ENCODE measurements around the gene CT45A8. TPM values are rescaled to one million over a fixed set of nuclear protein-coding genes. Genes with fewer than 3 reads are reported as not detected.
"Not testable (repeated sequence)": the region's sequence is repeated elsewhere in the genome, so short reads cannot be mapped to it uniquely, and the experiment has no call there.

Gene CT45A8
- not detected for total RNA-seq
- long read RNA-seq, result 0 reads

DNA sequence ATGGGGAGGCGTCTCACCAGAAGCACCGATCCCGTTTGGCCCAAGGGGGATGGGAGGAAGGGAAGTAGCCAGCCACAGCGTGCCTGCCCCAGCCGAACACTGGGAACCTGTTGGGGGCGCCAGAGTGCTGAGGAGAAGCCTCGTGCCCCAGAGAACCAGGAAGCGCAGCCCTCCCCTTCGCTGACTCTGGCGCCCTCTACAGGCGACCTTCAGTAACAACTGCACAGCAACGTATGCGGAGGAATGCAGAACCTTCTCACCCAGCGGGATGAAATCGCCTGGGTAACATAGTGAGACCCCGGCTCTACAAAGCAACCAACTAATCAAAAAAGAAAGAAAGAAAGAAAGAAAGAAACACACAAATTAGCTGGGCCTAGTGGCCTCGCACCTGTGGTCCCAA is at the start of gene CT45A8:
CT45A8 (minus strand) TSS at position 101 of the 400 bp plus-strand sequence. CDS start 3,755 bp downstream, outside the sequence.
- intact Hi-C loops (cut with DNase I); H3K4me3 ChIP-seq; H3K4me1 ChIP-seq; ATAC-seq; H3K27me3 ChIP-seq (ENCODE audit: low read depth); H3K27ac ChIP-seq; H3K9me3 ChIP-seq; H3K36me3 ChIP-seq; DNase-seq: not testable (repeated sequence)

GRCh38 chrX:135893294-135893817 is 39.0 kb upstream of the CT45A8 start, which contains the start of the genes CT45A10 and SAGE1:
CT45A10 (minus strand) TSS chrX:135893444; CDS start chrX:135885344, 8,100 bp downstream.
SAGE1 (plus strand) TSS chrX:135893716; CDS start chrX:135896243, 2,527 bp downstream.
- ATAC-seq (no peak), DNase-seq (no peak)
- Histone ChIP-seq H3K27ac (no peak within 1 kb of the TSS), H3K27me3 (ENCODE audit: low read depth) (no peaks in the 10 kb centered on the region), H3K4me1 (no peaks in the 10 kb centered on the region), H3K9me3 (no peaks in the 10 kb centered on the region), H3K4me3 (no peak within 1 kb of the TSS), H3K36me3 (no peaks in the 10 kb centered on the region)
- no peak for TF ChIP-seq CTCF (IDR thresholded peaks at IDR 0.05)
- intact Hi-C loops (cut with DNase I), result no loop called here

- no peaks in the 10 kb centered on the region for H3K9me3 ChIP-seq
- H3K27me3 ChIP-seq (ENCODE audit: low read depth), result no peaks in the 10 kb centered on the region
- TF ChIP-seq CTCF (IDR thresholded peaks at IDR 0.05), result no peak
- no peak overlapping the region for H3K4me3 ChIP-seq
- no peaks in the 10 kb centered on the region for H3K4me1 ChIP-seq
- no peak for ATAC-seq
- no peak for DNase-seq
- H3K36me3 ChIP-seq, result no peaks in the 10 kb centered on the region
- intact Hi-C loops (cut with DNase I), result no loop called here
- no peak overlapping the region for H3K27ac ChIP-seq
Observed at GRCh38 chrX:135892781-135893180, 38.4 kb upstream of the CT45A8 start.

DNA sequence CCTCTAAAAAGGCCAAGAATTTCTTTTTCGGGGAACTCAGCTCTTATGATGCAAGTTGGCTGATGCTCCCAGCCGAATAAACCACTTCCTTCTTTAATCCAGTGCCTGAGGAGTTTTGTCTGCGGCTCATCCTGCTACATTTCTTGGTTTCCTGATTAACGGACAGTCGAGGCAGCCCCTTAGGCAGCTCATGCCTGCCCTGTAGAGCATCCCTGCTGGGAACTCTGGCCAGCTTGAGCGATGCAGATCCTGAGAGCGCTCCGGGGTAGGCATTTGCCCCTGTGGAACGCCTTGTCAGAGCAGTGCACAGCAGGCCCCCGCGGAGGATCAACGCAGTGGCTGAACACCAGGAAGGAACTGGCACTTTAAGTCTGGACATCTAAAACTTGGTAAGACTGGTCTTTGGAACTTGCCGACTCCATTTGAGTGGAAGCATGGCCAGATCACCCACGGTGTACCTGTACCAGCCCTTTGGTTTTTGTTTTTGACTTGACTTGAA is 35.8 kb upstream of the CT45A8 start:
- H3K9me3 ChIP-seq, result no peaks in the 10 kb centered on the region
- TF ChIP-seq CTCF (IDR thresholded peaks at IDR 0.05), result no peak
- H3K27ac ChIP-seq, result no peak overlapping the region
- intact Hi-C loops (cut with DNase I), result no loop called here
- H3K4me1 ChIP-seq, result no peaks in the 10 kb centered on the region
- H3K36me3 ChIP-seq, result no peaks in the 10 kb centered on the region
- ATAC-seq (no peak), DNase-seq (no peak)
- no peaks in the 10 kb centered on the region for H3K27me3 ChIP-seq (ENCODE audit: low read depth)
- H3K4me3 ChIP-seq, result no peak overlapping the region

DNA sequence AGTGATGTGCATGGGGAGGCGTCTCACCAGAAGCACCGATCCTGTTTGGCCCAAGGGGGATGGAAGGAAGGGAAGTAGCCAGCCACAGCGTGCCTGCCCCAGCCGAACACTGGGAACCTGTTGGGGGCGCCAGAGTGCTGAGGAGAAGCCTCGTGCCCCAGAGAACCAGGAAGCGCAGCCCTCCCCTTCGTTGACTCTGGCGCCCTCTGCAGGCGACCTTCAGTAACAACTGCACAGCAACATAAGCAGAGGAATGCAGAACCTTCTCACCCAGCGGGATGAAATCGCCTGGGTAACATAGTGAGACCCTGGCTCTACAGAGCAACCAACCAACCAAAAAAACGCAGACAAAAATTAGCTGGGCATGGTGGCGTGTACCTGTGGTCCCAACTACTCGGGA is 34.6 kb upstream of the CT45A8 start:
- not testable (repeated sequence) for H3K27me3 ChIP-seq (ENCODE audit: low read depth); DNase-seq

DNA sequence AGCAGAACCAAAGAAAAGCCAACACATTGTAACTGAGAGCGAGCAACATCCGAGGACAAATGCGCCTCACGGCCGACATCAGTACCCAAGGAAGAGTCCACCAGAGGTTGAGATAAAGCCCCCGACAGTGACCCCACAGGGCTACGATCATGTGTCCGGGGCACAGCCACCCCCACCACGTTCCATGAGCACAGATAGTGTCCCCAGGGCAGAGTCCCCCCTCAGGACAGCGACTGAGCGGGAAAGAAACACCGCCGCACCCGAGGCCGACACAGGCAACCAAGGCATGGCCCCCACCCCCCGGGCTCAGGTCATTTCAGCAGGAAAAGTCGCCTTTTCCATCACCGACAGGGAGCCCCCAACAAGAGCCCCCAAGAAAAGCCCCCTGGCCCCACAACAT is 33.9 kb upstream of the CT45A8 start:
- intact Hi-C loops (cut with DNase I); ATAC-seq; H3K27me3 ChIP-seq (ENCODE audit: low read depth); H3K27ac ChIP-seq; H3K36me3 ChIP-seq; DNase-seq; H3K4me1 ChIP-seq; H3K4me3 ChIP-seq; H3K9me3 ChIP-seq: not testable (repeated sequence)

More for the DNA sequence above, 34.6 kb upstream of the CT45A8 start:
- H3K4me3 ChIP-seq; H3K36me3 ChIP-seq; intact Hi-C loops (cut with DNase I); H3K27ac ChIP-seq; H3K4me1 ChIP-seq; H3K9me3 ChIP-seq; ATAC-seq: not testable (repeated sequence)

DNA sequence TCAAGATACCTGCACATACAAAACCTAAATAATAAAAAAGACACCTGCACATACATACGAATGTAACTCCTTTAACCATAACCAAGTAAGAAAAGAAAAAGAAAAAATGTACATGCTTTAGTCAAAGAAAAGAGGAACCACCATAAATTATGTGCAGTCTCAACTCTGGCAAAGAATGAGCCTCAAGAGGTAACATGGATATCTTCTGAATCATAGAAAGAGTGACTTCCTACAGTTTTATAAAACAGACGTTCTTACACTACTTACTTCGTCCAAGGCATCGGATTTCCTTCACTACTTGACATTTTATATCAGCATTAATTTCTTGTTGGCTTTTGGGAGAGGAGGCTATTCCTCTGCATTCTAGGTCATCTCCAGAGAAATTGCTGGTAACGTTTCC is 28.4 kb upstream of the CT45A8 start:
- H3K4me1 ChIP-seq; H3K27me3 ChIP-seq (ENCODE audit: low read depth); H3K4me3 ChIP-seq; H3K36me3 ChIP-seq; ATAC-seq; DNase-seq; intact Hi-C loops (cut with DNase I); H3K27ac ChIP-seq; H3K9me3 ChIP-seq: not testable (repeated sequence)

DNA sequence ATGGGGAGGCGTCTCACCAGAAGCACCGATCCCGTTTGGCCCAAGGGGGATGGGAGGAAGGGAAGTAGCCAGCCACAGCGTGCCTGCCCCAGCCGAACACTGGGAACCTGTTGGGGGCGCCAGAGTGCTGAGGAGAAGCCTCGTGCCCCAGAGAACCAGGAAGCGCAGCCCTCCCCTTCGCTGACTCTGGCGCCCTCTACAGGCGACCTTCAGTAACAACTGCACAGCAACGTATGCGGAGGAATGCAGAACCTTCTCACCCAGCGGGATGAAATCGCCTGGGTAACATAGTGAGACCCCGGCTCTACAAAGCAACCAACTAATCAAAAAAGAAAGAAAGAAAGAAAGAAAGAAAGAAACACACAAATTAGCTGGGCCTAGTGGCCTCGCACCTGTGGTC is 17.4 kb upstream of the CT45A8 start, which contains the start of gene CT45A9:
CT45A9 (minus strand) TSS at position 101 of the 400 bp plus-strand sequence. CDS start 3,751 bp downstream, outside the sequence.
- DNase-seq; ATAC-seq; H3K27ac ChIP-seq; H3K4me1 ChIP-seq; intact Hi-C loops (cut with DNase I); H3K36me3 ChIP-seq; H3K9me3 ChIP-seq; H3K4me3 ChIP-seq; H3K27me3 ChIP-seq (ENCODE audit: low read depth): not testable (repeated sequence)

- H3K27ac ChIP-seq; H3K27me3 ChIP-seq (ENCODE audit: low read depth); H3K4me3 ChIP-seq; intact Hi-C loops (cut with DNase I); DNase-seq; H3K36me3 ChIP-seq; H3K9me3 ChIP-seq; H3K4me1 ChIP-seq; ATAC-seq: not testable (repeated sequence)
Observed at GRCh38 chrX:135837180-135837579, 17.2 kb downstream of the CT45A8 start, which contains the start of gene CT45A7. CT45A7 (minus strand) TSS chrX:135837280; CDS start chrX:135833533, 3,747 bp downstream.

- ATAC-seq, result not testable (repeated sequence)
Observed at GRCh38 chrX:135819912-135820311, 34.4 kb downstream of the CT45A8 start, which contains the start of gene CT45A2. CT45A2 (minus strand) TSS chrX:135820012; CDS start chrX:135816265, 3,747 bp downstream.

GRCh38 chrX:135802687-135803086 is 51.7 kb downstream of the CT45A8 start, which contains the start of gene CT45A6:
CT45A6 (minus strand) TSS chrX:135802787; CDS start chrX:135798993, 3,794 bp downstream.
- DNase-seq; ATAC-seq; H3K9me3 ChIP-seq; H3K36me3 ChIP-seq; H3K4me3 ChIP-seq; intact Hi-C loops (cut with DNase I); H3K27ac ChIP-seq; H3K4me1 ChIP-seq; H3K27me3 ChIP-seq (ENCODE audit: low read depth): not testable (repeated sequence)

More at GRCh38 chrX:135819912-135820311, 34.4 kb downstream of the CT45A8 start, which contains the start of gene CT45A2:
- DNase-seq; H3K4me1 ChIP-seq; H3K36me3 ChIP-seq; intact Hi-C loops (cut with DNase I); H3K4me3 ChIP-seq; H3K9me3 ChIP-seq; H3K27ac ChIP-seq; H3K27me3 ChIP-seq (ENCODE audit: low read depth): not testable (repeated sequence)

All from lower lobe of right lung (tissue), 2 donors.